Dendritic cell treated with granulocyte-macrophage colony-stimulating factor and Interleukin-4, amounts not matched to agents 40 ng/mL and 50 ng/mL, for 4 days (primary cell): ENCODE measurements around the gene ASTN2.

Experiments
- H3K27ac Mint-ChIP-seq: one replicate; pipeline ENCODE4 v1.8.0; 2022; ENCODE audit warnings: mild to moderate bottlenecking, mixed read lengths
- H3K27me3 Mint-ChIP-seq: one replicate; pipeline ENCODE4 v1.8.0; 2022; ENCODE audit warnings: mild to moderate bottlenecking, mixed read lengths
- H3K36me3 Mint-ChIP-seq: one replicate; pipeline ENCODE4 v1.8.0; 2022; ENCODE audit warnings: low read depth, mixed read lengths
- H3K4me1 Mint-ChIP-seq: one replicate; pipeline ENCODE4 v1.8.0; 2022; ENCODE audit warnings: low read depth, mixed read lengths
- H3K4me3 Mint-ChIP-seq: one replicate; pipeline ENCODE4 v1.8.0; 2022; ENCODE audit warnings: mild to moderate bottlenecking, moderate library complexity, mixed read lengths
- H3K9me3 Mint-ChIP-seq: one replicate; pipeline ENCODE4 v1.8.0; 2022; ENCODE audit warnings: mixed read lengths
- intact Hi-C: fragments of 100-400 bp; cut with micrococcal nuclease; formaldehyde crosslinking; loops from one replicate; pipeline ENCODE4 v1.15.0; 2022

Gene ASTN2, protein sequence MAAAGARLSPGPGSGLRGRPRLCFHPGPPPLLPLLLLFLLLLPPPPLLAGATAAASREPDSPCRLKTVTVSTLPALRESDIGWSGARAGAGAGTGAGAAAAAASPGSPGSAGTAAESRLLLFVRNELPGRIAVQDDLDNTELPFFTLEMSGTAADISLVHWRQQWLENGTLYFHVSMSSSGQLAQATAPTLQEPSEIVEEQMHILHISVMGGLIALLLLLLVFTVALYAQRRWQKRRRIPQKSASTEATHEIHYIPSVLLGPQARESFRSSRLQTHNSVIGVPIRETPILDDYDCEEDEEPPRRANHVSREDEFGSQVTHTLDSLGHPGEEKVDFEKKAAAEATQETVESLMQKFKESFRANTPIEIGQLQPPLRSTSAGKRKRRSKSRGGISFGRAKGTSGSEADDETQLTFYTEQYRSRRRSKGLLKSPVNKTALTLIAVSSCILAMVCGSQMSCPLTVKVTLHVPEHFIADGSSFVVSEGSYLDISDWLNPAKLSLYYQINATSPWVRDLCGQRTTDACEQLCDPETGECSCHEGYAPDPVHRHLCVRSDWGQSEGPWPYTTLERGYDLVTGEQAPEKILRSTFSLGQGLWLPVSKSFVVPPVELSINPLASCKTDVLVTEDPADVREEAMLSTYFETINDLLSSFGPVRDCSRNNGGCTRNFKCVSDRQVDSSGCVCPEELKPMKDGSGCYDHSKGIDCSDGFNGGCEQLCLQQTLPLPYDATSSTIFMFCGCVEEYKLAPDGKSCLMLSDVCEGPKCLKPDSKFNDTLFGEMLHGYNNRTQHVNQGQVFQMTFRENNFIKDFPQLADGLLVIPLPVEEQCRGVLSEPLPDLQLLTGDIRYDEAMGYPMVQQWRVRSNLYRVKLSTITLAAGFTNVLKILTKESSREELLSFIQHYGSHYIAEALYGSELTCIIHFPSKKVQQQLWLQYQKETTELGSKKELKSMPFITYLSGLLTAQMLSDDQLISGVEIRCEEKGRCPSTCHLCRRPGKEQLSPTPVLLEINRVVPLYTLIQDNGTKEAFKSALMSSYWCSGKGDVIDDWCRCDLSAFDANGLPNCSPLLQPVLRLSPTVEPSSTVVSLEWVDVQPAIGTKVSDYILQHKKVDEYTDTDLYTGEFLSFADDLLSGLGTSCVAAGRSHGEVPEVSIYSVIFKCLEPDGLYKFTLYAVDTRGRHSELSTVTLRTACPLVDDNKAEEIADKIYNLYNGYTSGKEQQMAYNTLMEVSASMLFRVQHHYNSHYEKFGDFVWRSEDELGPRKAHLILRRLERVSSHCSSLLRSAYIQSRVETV (N-terminal part only)

DNA sequence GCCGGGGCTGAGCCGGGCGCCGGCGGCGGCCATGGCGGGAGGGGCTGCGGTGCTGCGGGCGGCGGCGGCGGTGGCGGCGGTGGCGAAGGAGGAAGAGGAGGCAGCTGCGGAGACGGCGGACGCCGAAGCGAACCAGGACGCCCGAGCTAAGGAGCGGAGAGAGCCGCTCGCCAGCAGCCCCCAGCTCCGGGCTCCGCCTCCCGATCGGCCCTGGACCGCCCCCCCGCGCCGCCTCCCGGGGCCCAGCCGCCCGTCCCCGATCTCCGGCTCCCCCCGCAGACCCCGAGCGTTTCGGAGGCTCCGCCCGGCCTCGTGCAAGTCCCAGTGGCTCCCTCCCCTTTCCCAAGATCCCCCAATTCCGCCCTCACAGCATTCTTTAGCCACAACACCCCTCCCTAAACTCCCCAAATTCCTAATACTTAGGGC is at the start of gene ASTN2:
Gene ASTN2 (minus strand): TSS at position 152 of the 426 bp plus-strand sequence. CDS start 119 bp downstream, at position 33.
- Mint-ChIP-seq H3K4me1 (no peaks in the 10 kb centered on the region), H3K27me3 (peaks cover 35% of the 10 kb centered on the region), H3K27ac (no peak within 1 kb of the TSS), H3K36me3 (no peaks in the 10 kb centered on the region), H3K4me3 (no peak within 1 kb of the TSS), H3K9me3 (no peaks in the 10 kb centered on the region)
- intact Hi-C loops: loop anchor here (5.0 kb wide), 1 partner anchor 678 kb away; no protein-coding TSS in a partner anchor

DNA sequence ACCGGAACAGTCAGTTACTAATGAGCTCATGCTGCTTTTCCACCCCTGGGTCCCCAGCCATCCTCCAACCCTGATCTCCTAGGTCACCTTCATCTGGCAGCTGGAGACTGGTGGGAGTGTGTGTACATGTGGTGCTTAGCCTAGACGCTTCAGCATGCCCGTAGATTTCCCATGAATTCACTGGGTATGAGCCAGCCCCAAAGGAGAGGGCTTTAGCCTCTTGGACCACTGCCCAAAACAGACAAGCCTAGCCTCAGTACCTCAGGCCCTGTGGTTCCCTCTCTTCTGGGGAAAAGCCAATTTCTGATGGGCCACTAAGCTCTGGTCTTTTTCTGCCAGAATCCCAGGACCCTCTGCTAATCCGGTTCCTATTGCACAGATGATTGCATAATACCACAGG is 48.0 kb upstream of the ASTN2 start:
- Mint-ChIP-seq H3K27me3 (peaks cover 1% of the 10 kb centered on the region), H3K36me3 (no peaks in the 10 kb centered on the region), H3K4me1 (no peaks in the 10 kb centered on the region), H3K27ac (no peak overlapping the region), H3K4me3 (no peak overlapping the region), H3K9me3 (no peaks in the 10 kb centered on the region)
- intact Hi-C loops: no loop called here

DNA sequence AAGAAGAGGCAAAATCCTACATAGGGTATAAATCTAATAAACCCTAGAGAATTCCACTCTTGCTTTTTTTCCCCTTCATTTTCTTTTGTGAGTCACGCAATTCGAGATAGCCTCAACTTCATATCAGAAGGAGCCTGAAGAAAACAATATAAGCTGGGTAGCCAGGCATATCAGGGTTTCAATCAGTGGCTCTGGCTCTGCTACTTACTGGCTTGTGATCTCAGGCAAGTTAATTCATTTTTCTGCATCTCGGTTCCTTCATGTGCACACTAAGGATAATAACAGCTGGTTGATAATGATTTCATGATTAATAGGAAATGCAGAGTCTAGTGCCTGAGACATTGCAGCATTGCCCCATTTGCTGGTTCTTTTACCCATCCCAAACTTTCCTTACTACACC is 46.5 kb upstream of the ASTN2 start:
- no peaks in the 10 kb centered on the region for H3K36me3 Mint-ChIP-seq

DNA sequence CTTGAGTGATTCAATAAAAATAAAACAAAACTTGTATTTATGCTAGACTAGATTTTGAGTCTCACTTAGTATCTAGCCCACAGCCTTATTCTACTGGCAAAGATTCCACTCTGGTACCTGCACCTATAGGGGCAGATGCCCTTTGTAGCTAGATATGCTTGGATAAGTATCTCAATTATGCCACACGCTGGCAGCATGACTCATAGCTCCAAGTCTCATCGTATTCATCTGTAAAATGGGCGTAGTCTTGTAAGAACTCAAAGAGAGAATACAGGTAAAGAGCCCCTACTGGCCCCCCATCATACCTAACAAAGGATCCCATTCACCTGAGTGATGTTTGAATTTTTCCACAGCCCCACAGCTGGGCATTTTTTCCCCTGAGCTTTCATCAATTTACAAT is 45.9 kb upstream of the ASTN2 start:
- H3K27ac Mint-ChIP-seq: no peak overlapping the region
- H3K9me3 Mint-ChIP-seq: no peaks in the 10 kb centered on the region
- intact Hi-C loops: no loop called here
- no peaks in the 10 kb centered on the region for H3K4me1 Mint-ChIP-seq
- H3K36me3 Mint-ChIP-seq: no peaks in the 10 kb centered on the region
- H3K4me3 Mint-ChIP-seq: no peak overlapping the region
- H3K27me3 Mint-ChIP-seq: peaks cover 1% of the 10 kb centered on the region

More for the DNA sequence above, 46.5 kb upstream of the ASTN2 start:
- Mint-ChIP-seq H3K4me3 (no peak overlapping the region), H3K9me3 (no peaks in the 10 kb centered on the region), H3K27me3 (peaks cover 1% of the 10 kb centered on the region), H3K27ac (no peak overlapping the region), H3K4me1 (no peaks in the 10 kb centered on the region)
- intact Hi-C loops: no loop called here

DNA sequence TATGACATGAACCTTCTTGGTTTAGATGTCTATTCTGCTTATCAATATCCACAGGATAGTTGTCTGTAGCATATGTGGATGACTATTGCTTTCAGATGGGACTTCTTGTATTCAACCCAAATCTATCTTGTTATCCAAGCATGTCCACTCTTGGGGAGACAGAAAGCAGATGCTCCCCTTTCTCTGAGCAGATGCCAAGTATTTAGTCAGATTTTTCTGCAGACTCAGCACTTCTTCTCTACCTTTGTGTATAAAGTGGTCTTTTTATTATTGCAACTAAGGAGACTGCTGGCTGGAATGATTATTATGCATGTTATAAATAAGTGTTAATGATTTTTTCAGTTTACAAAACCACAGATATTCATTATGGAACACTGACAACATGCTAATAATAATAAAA is 45.1 kb upstream of the ASTN2 start:
- H3K4me1 Mint-ChIP-seq: no peaks in the 10 kb centered on the region
- H3K9me3 Mint-ChIP-seq: no peaks in the 10 kb centered on the region
- no peaks in the 10 kb centered on the region for H3K36me3 Mint-ChIP-seq
- no peak overlapping the region for H3K27ac Mint-ChIP-seq
- no peak overlapping the region for H3K4me3 Mint-ChIP-seq
- H3K27me3 Mint-ChIP-seq: no peaks in the 10 kb centered on the region
- intact Hi-C loops: no loop called here

DNA sequence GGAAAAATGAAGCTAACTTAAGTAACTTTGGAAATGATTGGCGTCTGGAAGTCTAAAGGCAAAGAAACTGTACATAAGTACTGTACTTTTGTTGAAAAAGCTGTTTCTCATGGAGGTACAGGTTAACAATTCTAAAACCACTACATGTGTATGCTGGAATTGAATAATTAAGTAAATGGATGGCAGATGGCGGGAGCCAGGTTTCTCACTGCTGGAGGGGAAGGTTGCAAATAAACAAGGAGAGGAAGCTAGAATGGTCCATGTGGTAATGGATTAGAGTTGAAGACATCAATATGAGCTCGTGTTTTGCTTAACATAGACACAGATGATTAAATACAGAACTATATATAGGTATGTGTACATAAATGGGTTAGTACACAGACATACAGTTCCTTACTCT is 43.2 kb upstream of the ASTN2 start:
- no peaks in the 10 kb centered on the region for H3K9me3 Mint-ChIP-seq
- H3K4me3 Mint-ChIP-seq: no peak overlapping the region
- no peaks in the 10 kb centered on the region for H3K27me3 Mint-ChIP-seq
- no peaks in the 10 kb centered on the region for H3K4me1 Mint-ChIP-seq
- intact Hi-C loops: no loop called here
- no peak overlapping the region for H3K27ac Mint-ChIP-seq
- H3K36me3 Mint-ChIP-seq: no peaks in the 10 kb centered on the region

DNA sequence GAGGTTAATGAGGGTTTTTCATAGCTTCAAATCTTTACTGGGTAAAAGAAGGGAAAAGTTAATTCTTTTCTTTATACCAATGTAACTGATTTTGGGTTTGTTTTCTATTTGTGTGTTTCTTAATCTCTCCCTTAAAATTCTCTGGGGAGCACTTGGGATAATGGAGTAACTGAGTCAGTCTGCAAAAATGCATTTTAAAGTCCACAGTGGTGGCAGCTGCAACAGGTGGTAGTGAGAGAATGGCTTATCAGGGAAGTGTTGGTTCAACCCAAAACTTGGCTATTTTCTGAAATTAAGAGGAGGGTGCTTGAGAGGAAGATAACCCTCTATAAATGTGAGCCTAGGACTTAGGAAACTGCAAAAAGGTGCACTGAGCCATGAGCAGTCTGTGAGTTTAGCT is 39.9 kb upstream of the ASTN2 start:
- no peak overlapping the region for H3K27ac Mint-ChIP-seq
- H3K27me3 Mint-ChIP-seq: no peaks in the 10 kb centered on the region
- no peak overlapping the region for H3K4me3 Mint-ChIP-seq
- no peaks in the 10 kb centered on the region for H3K4me1 Mint-ChIP-seq
- H3K36me3 Mint-ChIP-seq: no peaks in the 10 kb centered on the region
- no peaks in the 10 kb centered on the region for H3K9me3 Mint-ChIP-seq
- intact Hi-C loops: no loop called here

DNA sequence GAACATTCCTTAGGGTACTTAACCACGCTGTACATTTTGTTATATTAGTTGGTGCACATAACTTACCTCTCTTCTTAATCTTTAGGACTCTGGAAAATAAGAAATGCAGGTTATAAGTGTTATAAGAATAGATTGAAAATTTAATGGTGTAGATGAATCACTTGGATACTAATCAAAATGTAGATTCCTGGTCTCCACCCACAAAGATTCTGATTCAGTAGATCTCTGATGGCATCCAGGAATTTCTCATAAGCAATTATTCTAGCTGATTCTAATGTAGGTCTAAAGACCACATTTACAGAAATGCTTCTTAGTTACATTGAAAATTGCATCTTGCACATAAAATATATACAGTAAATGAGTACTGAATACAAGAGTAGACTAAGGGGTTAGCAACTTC is 38.9 kb upstream of the ASTN2 start:
- Mint-ChIP-seq H3K9me3 (no peaks in the 10 kb centered on the region), H3K4me3 (no peak overlapping the region), H3K27me3 (no peaks in the 10 kb centered on the region), H3K36me3 (no peaks in the 10 kb centered on the region), H3K4me1 (no peaks in the 10 kb centered on the region), H3K27ac (no peak overlapping the region)
- intact Hi-C loops: no loop called here

DNA sequence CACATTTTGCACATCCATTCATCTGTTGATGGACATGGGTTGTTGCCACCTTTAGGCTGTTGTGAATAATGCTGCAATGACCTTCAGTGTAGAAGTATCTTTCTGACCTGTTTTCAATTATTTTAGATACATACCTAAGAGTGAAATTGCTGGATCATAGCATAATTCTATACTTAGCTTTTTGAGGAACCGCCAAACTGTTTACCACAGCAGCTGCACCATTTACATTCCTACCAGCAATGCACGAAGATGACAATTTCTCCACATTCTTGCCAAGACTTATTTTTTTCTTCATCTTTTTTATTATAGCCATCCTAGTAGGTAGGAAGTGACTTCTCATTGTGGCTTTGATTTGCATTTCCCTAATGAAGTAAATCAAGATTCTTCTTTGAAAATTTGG is 36.5 kb upstream of the ASTN2 start:
- Mint-ChIP-seq H3K27ac (no peak overlapping the region), H3K4me3 (no peak overlapping the region), H3K27me3 (no peaks in the 10 kb centered on the region), H3K36me3 (no peaks in the 10 kb centered on the region), H3K9me3 (no peaks in the 10 kb centered on the region), H3K4me1 (no peaks in the 10 kb centered on the region)
- intact Hi-C loops: no loop called here

DNA sequence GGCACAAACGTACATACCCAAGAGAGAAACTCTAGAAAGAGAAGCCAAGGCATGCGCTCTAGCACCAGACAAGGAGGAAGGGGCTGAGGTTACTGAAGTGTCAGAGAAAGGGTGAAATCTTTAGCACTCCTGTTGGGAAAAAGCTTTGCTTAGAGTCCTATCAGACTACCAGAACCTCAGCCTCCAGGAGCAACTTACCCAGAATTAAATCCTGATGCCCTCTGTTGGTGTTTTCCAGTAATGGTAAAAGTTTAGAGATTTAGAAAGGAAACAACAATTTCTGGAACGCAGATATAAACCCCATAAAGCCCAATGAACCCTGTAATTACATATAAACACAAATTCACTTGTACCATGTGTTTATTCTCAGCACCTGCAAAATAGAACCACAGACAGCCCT is 33.2 kb upstream of the ASTN2 start:
- intact Hi-C loops: no loop called here
- no peaks in the 10 kb centered on the region for H3K9me3 Mint-ChIP-seq
- no peak overlapping the region for H3K4me3 Mint-ChIP-seq
- no peaks in the 10 kb centered on the region for H3K27me3 Mint-ChIP-seq
- no peaks in the 10 kb centered on the region for H3K36me3 Mint-ChIP-seq
- no peaks in the 10 kb centered on the region for H3K4me1 Mint-ChIP-seq
- H3K27ac Mint-ChIP-seq: no peak overlapping the region

DNA sequence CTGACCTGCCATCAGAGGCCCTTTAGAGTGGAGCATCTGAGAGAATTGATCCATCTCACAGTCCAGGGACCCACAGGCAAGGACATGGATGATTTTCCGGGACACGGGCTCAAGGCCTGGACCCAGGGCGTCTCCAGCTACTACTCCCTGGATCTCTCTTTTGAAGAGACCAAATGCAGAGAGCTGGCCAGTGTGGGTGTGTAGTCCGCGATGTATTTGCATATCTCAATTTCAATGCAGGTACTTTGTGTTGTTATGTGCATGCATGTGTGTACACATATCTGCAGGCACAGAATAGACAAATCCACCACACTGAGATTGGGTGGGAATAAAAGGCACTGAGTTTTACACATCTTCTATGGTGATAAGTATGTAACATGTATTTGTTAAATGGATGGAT is 30.8 kb upstream of the ASTN2 start:
- Mint-ChIP-seq H3K36me3 (no peaks in the 10 kb centered on the region), H3K9me3 (no peaks in the 10 kb centered on the region), H3K4me3 (no peak overlapping the region), H3K27me3 (no peaks in the 10 kb centered on the region), H3K4me1 (no peaks in the 10 kb centered on the region), H3K27ac (no peak overlapping the region)
- intact Hi-C loops: no loop called here

DNA sequence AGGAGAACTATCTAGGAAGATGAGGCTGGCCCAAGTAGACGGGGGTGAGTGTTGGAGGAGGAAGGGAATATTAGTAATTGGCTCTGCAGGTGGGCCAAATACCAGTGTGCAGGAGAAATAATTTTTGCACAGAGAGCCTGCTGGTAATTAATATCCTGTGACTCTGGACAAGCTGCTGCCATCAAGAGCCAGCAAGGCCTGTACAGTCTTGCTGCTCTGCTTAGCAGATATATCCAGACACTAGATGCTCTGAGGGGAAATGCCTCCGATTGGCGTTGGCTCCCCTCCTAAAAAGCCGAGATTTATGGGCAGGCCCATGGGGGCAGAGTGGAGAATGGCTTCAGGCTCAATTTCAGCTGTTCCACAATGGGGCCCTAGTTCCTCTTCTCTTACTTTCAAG is 29.6 kb upstream of the ASTN2 start:
- Mint-ChIP-seq H3K36me3 (no peaks in the 10 kb centered on the region), H3K4me1 (no peaks in the 10 kb centered on the region), H3K9me3 (no peaks in the 10 kb centered on the region), H3K27ac (no peak overlapping the region), H3K27me3 (no peaks in the 10 kb centered on the region), H3K4me3 (no peak overlapping the region)
- intact Hi-C loops: no loop called here

DNA sequence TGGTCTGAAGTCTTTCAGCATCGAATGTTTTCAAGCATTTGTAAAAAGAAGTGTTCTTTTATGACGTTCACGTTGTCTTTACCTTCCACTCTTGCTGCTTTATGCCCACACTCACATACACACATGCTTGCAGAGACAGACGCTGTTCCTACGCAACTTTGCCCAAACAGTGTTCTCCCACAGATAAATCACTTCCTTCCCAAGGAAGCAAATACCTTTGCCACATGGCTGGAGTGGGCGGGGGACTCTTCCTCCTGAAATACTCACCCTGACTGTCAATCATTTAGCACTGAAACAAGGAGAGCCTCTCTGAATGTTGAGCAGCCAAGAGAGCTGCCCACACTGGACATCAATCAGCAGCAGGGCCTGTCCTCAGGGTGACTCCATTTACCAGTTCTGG is 22.4 kb upstream of the ASTN2 start:
- H3K27ac Mint-ChIP-seq: no peak overlapping the region
- intact Hi-C loops: no loop called here

More for the DNA sequence above, 22.4 kb upstream of the ASTN2 start:
- no peaks in the 10 kb centered on the region for H3K9me3 Mint-ChIP-seq
- H3K36me3 Mint-ChIP-seq: no peaks in the 10 kb centered on the region
- no peaks in the 10 kb centered on the region for H3K27me3 Mint-ChIP-seq
- H3K4me1 Mint-ChIP-seq: no peaks in the 10 kb centered on the region
- H3K4me3 Mint-ChIP-seq: no peak overlapping the region
